AG10803 (cell line): ENCODE measurements around the gene SNX25.

Experiments
- DNase-seq: peaks from one replicate; pipeline ENCODE4 v3.0.0; 2010; ENCODE audit warnings: low read depth
- H3K4me3 ChIP-seq: 2 replicates; pipeline ENCODE4 v1.5.1; 2011; ENCODE audit warnings: mild to moderate bottlenecking, low read length, control low read depth
- TF ChIP-seq, protein P1 (sequence below): conservative IDR thresholded peaks from 2 replicates; pipeline ENCODE4 v1.5.1; 2011; ENCODE audit warnings: mild to moderate bottlenecking, low read length, control low read depth, inconsistent platforms

The SNX25 gene

DNA sequence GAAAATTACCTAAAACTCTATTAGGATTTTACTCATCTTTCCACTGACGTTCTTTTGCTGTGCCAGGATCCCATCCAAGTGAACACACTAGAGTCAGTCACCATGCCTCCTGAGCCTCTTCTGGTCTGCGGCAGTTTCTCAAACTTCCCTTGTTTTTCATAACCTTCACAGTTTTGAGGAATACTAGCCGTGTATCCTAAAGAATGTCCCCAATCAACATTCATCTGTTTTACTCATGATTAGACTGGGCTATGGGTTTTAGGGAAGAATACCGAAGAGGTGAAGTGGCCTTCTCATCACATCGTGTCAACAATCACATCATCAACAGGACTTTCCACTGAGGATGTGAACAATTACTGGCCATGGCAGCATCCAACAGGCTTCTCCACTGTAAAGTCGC is 181.5 kb downstream of the SNX25 start:
- TF ChIP-seq, protein P1, sequence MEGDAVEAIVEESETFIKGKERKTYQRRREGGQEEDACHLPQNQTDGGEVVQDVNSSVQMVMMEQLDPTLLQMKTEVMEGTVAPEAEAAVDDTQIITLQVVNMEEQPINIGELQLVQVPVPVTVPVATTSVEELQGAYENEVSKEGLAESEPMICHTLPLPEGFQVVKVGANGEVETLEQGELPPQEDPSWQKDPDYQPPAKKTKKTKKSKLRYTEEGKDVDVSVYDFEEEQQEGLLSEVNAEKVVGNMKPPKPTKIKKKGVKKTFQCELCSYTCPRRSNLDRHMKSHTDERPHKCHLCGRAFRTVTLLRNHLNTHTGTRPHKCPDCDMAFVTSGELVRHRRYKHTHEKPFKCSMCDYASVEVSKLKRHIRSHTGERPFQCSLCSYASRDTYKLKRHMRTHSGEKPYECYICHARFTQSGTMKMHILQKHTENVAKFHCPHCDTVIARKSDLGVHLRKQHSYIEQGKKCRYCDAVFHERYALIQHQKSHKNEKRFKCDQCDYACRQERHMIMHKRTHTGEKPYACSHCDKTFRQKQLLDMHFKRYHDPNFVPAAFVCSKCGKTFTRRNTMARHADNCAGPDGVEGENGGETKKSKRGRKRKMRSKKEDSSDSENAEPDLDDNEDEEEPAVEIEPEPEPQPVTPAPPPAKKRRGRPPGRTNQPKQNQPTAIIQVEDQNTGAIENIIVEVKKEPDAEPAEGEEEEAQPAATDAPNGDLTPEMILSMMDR: no peak
- DNase-seq: no peak
- H3K4me3 ChIP-seq: no peak overlapping the region

DNA sequence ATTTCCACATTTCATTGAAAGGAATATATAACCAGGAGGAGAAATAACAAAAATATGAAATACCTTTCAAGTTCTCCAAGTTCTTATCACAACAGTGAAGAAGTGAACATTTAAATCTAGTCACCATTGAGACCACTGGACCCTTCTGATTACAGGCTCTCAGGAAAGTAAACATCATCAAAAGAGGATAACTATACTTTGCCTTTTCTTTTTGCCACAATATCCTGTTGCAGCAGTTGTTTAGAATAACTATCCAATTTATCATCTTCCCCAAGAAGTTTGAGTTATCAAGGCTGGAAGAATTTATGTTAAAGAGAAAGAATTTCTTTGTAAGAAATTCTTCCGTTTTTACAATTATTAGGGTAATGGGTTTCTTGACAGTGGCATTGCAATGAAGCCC is 182.8 kb downstream of the SNX25 start:
- DNase-seq: no peak
- TF ChIP-seq, protein P1: no peak
- H3K4me3 ChIP-seq: no peak overlapping the region

DNA sequence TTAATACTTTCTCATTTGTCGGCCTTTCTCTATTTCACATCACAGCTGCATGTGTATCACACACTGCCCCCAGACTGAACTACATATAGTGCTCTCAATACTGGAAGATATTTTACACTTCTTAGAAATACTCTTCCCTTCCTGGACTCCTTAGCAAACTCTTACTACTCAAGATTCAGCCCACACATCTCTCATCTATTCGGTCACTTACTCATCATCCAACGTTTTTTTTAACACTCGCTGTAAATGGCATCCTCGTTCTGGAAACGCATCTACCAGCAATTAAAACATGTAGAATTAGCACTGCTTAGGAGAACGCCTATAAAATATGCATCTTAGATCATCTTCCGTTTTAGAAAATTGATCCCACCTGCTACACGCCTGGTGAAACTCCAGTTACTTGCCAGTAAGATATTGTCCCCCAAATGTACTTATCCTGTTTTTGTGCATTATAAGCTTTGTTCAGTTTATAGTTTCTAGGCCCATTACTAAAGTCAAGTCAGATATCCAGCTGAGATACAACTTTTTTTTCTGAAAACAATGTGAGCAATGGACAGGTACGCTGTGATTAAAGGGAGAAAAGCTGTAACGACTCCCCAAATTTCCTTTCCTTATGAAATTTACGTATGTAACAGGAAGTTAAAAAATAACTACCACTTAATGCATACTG is 185.3 kb downstream of the SNX25 start:
- H3K4me3 ChIP-seq: peak overlapping the region; percentile 74
- DNase-seq: peak; percentile 12
- TF ChIP-seq, protein P1: no peak

DNA sequence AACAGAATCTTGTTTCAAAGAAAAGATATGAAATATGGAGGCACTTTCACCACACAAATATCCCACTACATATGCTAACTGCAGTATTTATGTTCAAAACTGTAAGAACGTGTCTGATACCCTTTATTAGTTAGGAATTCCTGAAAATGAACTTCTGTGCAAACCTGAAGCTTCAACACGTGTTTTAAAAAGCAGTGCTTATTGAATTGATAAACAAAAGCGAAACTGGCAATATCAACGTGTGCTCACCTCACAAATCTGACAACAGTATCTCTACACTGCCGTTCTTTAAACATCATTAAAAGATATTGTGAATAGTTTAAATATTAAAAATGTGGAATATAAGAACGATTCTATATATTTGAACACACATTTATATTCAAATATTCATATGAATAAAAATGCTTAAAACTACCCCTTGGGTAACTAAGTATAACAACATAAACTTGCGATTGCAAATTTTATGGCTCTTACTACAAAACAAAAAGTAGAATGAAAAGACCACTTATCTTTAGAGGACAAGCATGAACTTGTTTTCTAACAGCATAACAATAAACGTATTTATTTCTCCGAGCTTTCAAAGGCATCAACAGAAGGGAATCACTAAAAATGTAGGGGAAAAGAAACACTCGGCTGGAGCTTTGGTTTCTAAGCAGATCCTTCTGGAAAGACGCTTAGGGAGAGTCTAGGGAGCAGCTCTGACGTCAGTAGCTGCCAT is 186.0 kb downstream of the SNX25 start, which contains the start of gene LRP2BP:
Gene LRP2BP (minus strand): TSS at position 687 of the 718 bp plus-strand sequence. CDS start 17,738 bp downstream, outside the sequence.
- TF ChIP-seq, protein P1: no peak
- H3K4me3 ChIP-seq: peak within 1 kb of the TSS; percentile 84
- DNase-seq: peak; percentile 4

DNA sequence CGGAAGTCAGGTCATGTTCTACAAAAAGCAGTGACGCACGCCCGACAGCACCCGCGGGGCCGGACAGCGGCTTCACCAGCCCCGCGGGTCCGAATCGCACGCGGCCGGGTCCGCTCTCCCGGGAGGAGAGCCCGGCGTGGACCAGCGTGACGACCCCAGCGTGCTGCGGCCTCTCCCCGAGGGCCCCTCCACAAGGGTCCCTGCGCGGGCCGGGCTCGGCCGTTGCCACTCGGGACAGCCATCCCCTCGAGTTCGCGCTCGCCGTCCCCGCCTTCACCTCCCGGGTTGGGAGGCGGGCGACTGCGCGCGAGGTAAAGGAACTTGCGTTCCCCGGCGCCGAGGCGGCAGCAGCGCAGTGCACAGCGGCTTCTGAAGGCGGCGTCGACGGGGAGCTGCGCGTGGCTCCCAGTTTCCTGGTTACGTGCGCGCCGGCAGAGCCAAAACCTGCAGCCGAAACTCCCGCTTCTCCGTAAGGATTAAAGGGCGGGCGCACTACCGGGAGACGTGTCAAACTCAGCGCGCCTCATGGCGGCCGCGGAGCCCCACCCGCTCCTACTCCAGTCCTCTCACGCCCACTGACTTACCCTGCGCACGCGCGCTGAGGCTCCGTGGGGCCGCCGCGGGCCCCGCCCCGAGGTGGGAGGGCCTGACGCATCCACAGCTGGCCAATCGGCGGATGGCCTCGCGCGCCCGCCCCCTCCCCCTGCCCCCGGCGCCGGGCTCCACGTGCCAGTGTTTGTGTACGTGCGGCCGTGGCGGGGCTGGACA is 186.7 kb downstream of the SNX25 start:
- peak; percentile 98 for DNase-seq

DNA sequence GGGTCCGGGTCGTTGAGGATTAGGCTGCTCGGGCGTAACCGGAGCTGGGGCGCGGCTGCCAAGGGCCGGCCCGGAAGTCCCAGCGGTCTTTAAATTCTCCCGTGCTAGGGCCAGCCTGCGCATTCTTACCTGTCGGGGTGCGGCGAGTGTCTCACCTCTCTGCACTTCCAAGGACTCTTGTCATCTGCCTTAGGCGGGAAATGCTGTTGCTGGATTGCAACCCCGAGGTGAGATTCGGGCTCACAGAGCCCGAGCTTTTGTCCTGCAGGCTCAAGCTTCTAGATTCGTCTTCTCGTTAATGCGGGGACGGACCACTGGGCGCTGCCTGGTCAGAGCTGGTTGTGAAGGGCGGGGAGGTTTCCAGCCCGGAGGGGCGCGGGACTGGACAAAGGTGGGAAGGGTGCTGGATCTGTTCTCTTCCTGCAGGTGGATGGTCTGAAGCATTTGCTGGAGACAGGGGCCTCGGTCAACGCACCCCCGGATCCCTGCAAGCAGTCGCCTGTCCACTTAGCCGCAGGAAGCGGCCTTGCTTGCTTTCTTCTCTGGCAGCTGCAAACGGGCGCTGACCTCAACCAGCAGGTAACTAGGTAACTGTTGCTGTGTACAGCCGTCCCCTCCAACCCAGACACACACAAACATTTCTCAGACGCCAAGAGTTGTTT is 187.5 kb downstream of the SNX25 start, which contains the start of gene ANKRD37:
Gene ANKRD37 (plus strand): TSS at position 118 of the 662 bp plus-strand sequence. CDS start 83 bp downstream, at position 201.
- DNase-seq: peak; percentile 38
- TF ChIP-seq, protein P1: 0 out of 2 replicates have a peak, but pooled peaks have one; percentile 15
- peak within 1 kb of the TSS; percentile 84 for H3K4me3 ChIP-seq

More for the DNA sequence above, 186.7 kb downstream of the SNX25 start:
- TF ChIP-seq, protein P1: no peak
- H3K4me3 ChIP-seq: peak overlapping the region; percentile 84
